Cardiac muscle cell (in vitro differentiated cells and primary cell): Measurements from ENCODE around the gene DPYSL4. TPM values are rescaled to one million over a fixed set of nuclear protein-coding genes. Genes with fewer than 3 reads are reported as not detected.

Source experiments
- DNase-seq, 2 donors: peaks; one replicate each; pipeline versions ENCODE4 v3.0.0 to v3.0.0-alpha.2; 2010 to 2017; ENCODE audit warnings: low read depth in 1 of 2, low spot score in 1 of 2
- H3K27ac ChIP-seq: fragments of 200-600 bp; sonication (generic); 2 replicates; pipeline ENCODE4 v1.5.1; 2016
- H3K27me3 ChIP-seq: fragments of 200-600 bp; sonication (generic); 2 replicates; pipeline ENCODE4 v1.6.0; 2016; ENCODE audit warnings: control low read depth
- H3K36me3 ChIP-seq: fragments of 200-600 bp; sonication (generic); 2 replicates; pipeline ENCODE4 v1.5.1; 2016; ENCODE audit warnings: control low read depth
- H3K4me1 ChIP-seq: fragments of 200-600 bp; sonication (generic); 2 replicates; pipeline ENCODE4 v1.8.1; 2017; ENCODE audit warnings: low read depth, mild to moderate bottlenecking, mixed run types
- H3K4me3 ChIP-seq: fragments of 200-600 bp; sonication (generic); 2 replicates; pipeline ENCODE4 v1.5.1; 2016; ENCODE audit warnings: mild to moderate bottlenecking
- H3K9me3 ChIP-seq: fragments of 200-600 bp; sonication (generic); 2 replicates; pipeline ENCODE4 v1.5.1; 2017; ENCODE audit warnings: low read depth, mild to moderate bottlenecking, control low read depth
- polyA plus RNA-seq: library from polyadenylated mRNA; unstranded; fragments of >200 nt; fragmentation: Nextera tagmentation; extraction: Ambion mirVana; gene quantifications from 2 replicates; pipeline ENCODE4 v1.2.1, GENCODE V29; 2016
- total RNA-seq: library from RNA; depleted of rRNA; stranded (reverse); fragments of >200 nt; gene quantifications from 2 replicates; pipeline ENCODE4 v1.2.3, GENCODE V29; 2016
- TF ChIP-seq, protein P1 (sequence below): IDR thresholded peaks from 2 replicates; pipeline ENCODE4 v1.5.1; 2012; ENCODE audit warnings: low read depth, mild to moderate bottlenecking, low read length

The DPYSL4 gene
- total and polyA plus RNA-seq, 2 experiments from 2014 or later, result 12.5 to 30.3 TPM

DNA sequence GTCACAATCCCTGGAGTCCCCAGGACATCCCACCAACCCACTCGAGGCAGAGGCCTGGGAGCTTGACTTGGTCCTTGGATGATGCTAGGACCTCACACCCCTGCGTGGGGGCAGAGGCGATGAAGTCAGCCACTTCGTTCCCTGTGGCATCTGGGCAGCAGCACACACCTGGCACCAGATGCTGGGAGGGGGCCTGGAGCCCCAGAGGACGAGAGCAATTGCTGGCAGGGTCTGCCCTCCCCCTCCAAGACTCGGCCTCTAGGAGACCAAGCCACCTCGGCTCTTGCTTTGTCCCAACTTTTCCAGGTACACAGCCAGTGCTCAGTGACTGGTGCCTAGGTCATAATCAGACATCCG, 39.1 kb downstream of the DPYSL4 start:
- TF ChIP-seq, protein P1, sequence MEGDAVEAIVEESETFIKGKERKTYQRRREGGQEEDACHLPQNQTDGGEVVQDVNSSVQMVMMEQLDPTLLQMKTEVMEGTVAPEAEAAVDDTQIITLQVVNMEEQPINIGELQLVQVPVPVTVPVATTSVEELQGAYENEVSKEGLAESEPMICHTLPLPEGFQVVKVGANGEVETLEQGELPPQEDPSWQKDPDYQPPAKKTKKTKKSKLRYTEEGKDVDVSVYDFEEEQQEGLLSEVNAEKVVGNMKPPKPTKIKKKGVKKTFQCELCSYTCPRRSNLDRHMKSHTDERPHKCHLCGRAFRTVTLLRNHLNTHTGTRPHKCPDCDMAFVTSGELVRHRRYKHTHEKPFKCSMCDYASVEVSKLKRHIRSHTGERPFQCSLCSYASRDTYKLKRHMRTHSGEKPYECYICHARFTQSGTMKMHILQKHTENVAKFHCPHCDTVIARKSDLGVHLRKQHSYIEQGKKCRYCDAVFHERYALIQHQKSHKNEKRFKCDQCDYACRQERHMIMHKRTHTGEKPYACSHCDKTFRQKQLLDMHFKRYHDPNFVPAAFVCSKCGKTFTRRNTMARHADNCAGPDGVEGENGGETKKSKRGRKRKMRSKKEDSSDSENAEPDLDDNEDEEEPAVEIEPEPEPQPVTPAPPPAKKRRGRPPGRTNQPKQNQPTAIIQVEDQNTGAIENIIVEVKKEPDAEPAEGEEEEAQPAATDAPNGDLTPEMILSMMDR, result no peak
- no peak overlapping the region for H3K27ac ChIP-seq
- no peaks in the 10 kb centered on the region for H3K9me3 ChIP-seq
- H3K36me3 ChIP-seq, result no peaks in the 10 kb centered on the region
- H3K4me1 ChIP-seq, result no peaks in the 10 kb centered on the region
- H3K27me3 ChIP-seq, result no peaks in the 10 kb centered on the region
- DNase-seq, result no peak
- H3K4me3 ChIP-seq, result no peak overlapping the region

DNA sequence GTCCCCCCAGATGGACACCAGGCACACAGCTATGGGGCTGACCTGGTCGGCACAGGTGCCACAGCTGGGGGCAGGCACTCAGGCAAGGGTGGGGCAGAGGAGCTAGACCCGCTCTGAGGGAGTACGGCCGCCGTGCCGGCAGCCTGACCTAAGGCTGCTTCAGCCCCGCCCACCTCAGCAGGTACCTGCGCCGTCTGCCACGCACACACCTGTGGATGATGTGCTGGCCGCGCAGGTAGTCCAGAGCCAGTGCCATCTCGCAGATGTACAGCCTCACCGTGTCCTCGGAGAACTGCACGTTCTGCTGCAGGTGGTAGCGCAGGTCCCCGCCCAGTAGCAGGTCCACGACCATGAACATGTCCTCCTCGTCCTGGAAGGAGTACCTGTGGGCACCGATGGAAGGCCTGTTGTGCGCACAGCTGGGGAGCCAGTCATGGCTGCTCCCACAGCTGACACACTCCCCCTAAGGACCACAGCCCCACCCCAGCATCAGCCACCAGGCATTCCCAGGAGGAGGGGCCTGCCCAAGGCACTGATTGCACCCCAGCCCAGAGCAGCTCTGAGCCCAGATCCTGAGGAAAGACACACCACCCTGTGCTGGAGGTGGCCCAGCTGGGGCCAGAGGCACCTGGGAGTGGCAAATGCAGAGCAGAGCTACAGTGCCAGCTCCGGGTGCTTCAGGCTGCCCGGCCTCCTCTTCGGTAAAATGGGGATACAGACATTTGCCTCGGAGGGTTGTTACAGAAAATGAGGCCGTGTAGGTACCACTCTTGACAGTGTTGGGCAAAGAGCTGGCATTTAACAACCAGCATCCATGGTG, 40.0 kb downstream of the DPYSL4 start:
- H3K27ac ChIP-seq, result no peak overlapping the region
- no peaks in the 10 kb centered on the region for H3K36me3 ChIP-seq
- TF ChIP-seq, protein P1, result no peak
- H3K9me3 ChIP-seq, result no peaks in the 10 kb centered on the region
- H3K4me3 ChIP-seq, result no peak overlapping the region
- H3K4me1 ChIP-seq, result no peaks in the 10 kb centered on the region
- DNase-seq, result no peak
- no peaks in the 10 kb centered on the region for H3K27me3 ChIP-seq

DNA sequence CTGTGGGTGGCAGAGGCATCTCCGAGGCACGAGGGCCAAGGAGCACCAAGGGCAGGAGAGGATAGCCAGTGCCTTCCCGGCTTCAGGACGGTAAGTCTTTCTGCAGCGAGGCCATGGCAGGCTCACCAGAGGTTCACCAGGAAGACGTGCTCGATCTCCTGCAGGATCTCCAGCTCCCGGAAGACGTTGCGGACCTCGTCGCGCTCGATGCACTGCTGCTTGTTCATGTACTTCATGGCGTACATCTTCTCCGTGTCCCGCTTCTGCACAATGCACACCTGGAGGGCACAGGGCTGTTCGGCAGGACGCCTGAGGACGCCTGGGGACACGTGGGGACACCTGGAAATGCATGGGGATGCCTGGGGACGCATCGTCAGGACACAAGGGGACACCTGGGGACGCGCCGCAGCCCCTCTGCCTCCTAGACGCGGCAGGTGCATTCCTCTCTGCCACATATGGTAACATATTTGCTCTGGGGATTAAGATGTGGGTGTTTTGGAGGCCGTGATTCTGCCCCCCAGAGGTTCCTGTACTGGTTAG, 41.2 kb downstream of the DPYSL4 start:
- H3K36me3 ChIP-seq, result no peaks in the 10 kb centered on the region
- no peaks in the 10 kb centered on the region for H3K4me1 ChIP-seq
- H3K9me3 ChIP-seq, result no peaks in the 10 kb centered on the region
- H3K4me3 ChIP-seq, result no peak overlapping the region
- H3K27ac ChIP-seq, result no peak overlapping the region
- no peaks in the 10 kb centered on the region for H3K27me3 ChIP-seq
- TF ChIP-seq, protein P1, result no peak
- DNase-seq, result no peak

DNA sequence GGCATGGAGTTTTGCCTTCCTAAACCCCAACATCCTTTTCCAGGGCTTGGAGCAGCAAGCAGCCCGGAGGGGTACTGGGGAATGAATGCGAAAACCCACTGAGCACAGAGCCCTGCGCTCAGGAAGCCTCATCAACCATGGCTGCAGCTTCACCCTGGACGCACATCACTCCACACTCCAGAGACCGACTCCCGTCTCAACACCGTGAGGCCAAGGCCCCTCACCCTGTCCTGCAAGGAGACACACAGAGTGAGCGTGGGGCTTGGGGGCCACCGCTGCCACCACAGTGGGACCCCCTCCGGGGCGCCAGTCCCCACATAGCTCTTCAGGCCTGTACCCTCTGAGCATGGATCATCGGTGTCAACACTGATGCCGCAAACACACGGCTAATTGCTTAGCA, 41.9 kb downstream of the DPYSL4 start:
- no peaks in the 10 kb centered on the region for H3K4me1 ChIP-seq
- H3K27me3 ChIP-seq, result no peaks in the 10 kb centered on the region
- TF ChIP-seq, protein P1, result no peak
- H3K27ac ChIP-seq, result no peak overlapping the region
- no peak for DNase-seq
- H3K36me3 ChIP-seq, result no peaks in the 10 kb centered on the region
- no peak overlapping the region for H3K4me3 ChIP-seq
- no peaks in the 10 kb centered on the region for H3K9me3 ChIP-seq

GRCh38 chr10:132229096-132229495, 42.3 kb downstream of the DPYSL4 start:
- no peak for DNase-seq

More at GRCh38 chr10:132229096-132229495, 42.3 kb downstream of the DPYSL4 start:
- Histone ChIP-seq H3K4me3 (no peak overlapping the region), H3K4me1 (no peaks in the 10 kb centered on the region), H3K9me3 (no peaks in the 10 kb centered on the region), H3K36me3 (no peaks in the 10 kb centered on the region), H3K27me3 (no peaks in the 10 kb centered on the region), H3K27ac (no peak overlapping the region)
- TF ChIP-seq, protein P1, result no peak
